ENCODE measurements around the gene DGKI.

DGKI gene

GRCh38 chr7:137489880-137490279 lies 356.9 kb downstream of the DGKI start:
- Histone ChIP-seq H3K27ac (ENCODE audit: low read length) (no peak overlapping the region), H3K36me3 (ENCODE audit: control insufficient read depth, low read depth, low read length) (no peaks in the 10 kb centered on the region), H3K9me3 (ENCODE audit: control insufficient read depth, low read depth, low read length) (no peaks in the 10 kb centered on the region), H3K9ac (ENCODE audit: low read length) (no peak overlapping the region), H3K4me3 (ENCODE audit: low read length) (no peak overlapping the region), H3K27me3 (ENCODE audit: control insufficient read depth, insufficient read depth, low read length) (no peaks in the 10 kb centered on the region), H3K4me1 (ENCODE audit: control insufficient read depth, low read depth, low read length) (no peaks in the 10 kb centered on the region)

- Histone ChIP-seq H3K4me1 (ENCODE audit: control insufficient read depth, low read depth, low read length) (no peaks in the 10 kb centered on the region), H3K9me3 (ENCODE audit: control insufficient read depth, low read depth, low read length) (no peaks in the 10 kb centered on the region), H3K27me3 (ENCODE audit: control insufficient read depth, insufficient read depth, low read length) (no peaks in the 10 kb centered on the region), H3K9ac (ENCODE audit: low read length) (no peak overlapping the region), H3K27ac (ENCODE audit: low read length) (no peak overlapping the region), H3K36me3 (ENCODE audit: control insufficient read depth, low read depth, low read length) (no peaks in the 10 kb centered on the region), H3K4me3 (ENCODE audit: low read length) (no peak overlapping the region)
These were observed 358.7 kb downstream of the DGKI start for GRCh38 chr7:137488038-137488437.

GRCh38 chr7:137485818-137486217 lies 361.0 kb downstream of the DGKI start:
- Histone ChIP-seq H3K4me1 (ENCODE audit: control insufficient read depth, low read depth, low read length) (no peaks in the 10 kb centered on the region), H3K9me3 (ENCODE audit: control insufficient read depth, low read depth, low read length) (no peaks in the 10 kb centered on the region), H3K27me3 (ENCODE audit: control insufficient read depth, insufficient read depth, low read length) (no peaks in the 10 kb centered on the region), H3K4me3 (ENCODE audit: low read length) (no peak overlapping the region), H3K27ac (ENCODE audit: low read length) (no peak overlapping the region), H3K9ac (ENCODE audit: low read length) (no peak overlapping the region), H3K36me3 (ENCODE audit: control insufficient read depth, low read depth, low read length) (no peaks in the 10 kb centered on the region)

- no peaks in the 10 kb centered on the region for H3K9me3 ChIP-seq (ENCODE audit: control insufficient read depth, low read depth, low read length)
- no peak overlapping the region for H3K4me3 ChIP-seq (ENCODE audit: low read length)
- H3K4me1 ChIP-seq (ENCODE audit: control insufficient read depth, low read depth, low read length), result no peaks in the 10 kb centered on the region
- H3K36me3 ChIP-seq (ENCODE audit: control insufficient read depth, low read depth, low read length), result no peaks in the 10 kb centered on the region
- H3K27ac ChIP-seq (ENCODE audit: low read length), result no peak overlapping the region
- no peak overlapping the region for H3K9ac ChIP-seq (ENCODE audit: low read length)
- H3K27me3 ChIP-seq (ENCODE audit: control insufficient read depth, insufficient read depth, low read length), result no peaks in the 10 kb centered on the region
These were observed 362.4 kb downstream of the DGKI start for GRCh38 chr7:137484326-137484725.

GRCh38 chr7:137482466-137482865 lies 364.3 kb downstream of the DGKI start:
- Histone ChIP-seq H3K36me3 (ENCODE audit: control insufficient read depth, low read depth, low read length) (no peaks in the 10 kb centered on the region), H3K9me3 (ENCODE audit: control insufficient read depth, low read depth, low read length) (no peaks in the 10 kb centered on the region), H3K4me3 (ENCODE audit: low read length) (no peak overlapping the region), H3K27me3 (ENCODE audit: control insufficient read depth, insufficient read depth, low read length) (no peaks in the 10 kb centered on the region), H3K27ac (ENCODE audit: low read length) (no peak overlapping the region), H3K9ac (ENCODE audit: low read length) (no peak overlapping the region), H3K4me1 (ENCODE audit: control insufficient read depth, low read depth, low read length) (no peaks in the 10 kb centered on the region)

- Histone ChIP-seq H3K27ac (ENCODE audit: low read length) (no peak overlapping the region), H3K9ac (ENCODE audit: low read length) (no peak overlapping the region), H3K9me3 (ENCODE audit: control insufficient read depth, low read depth, low read length) (no peaks in the 10 kb centered on the region), H3K4me3 (ENCODE audit: low read length) (no peak overlapping the region), H3K4me1 (ENCODE audit: control insufficient read depth, low read depth, low read length) (no peaks in the 10 kb centered on the region), H3K36me3 (ENCODE audit: control insufficient read depth, low read depth, low read length) (no peaks in the 10 kb centered on the region), H3K27me3 (ENCODE audit: control insufficient read depth, insufficient read depth, low read length) (no peaks in the 10 kb centered on the region)
These were observed 365.9 kb downstream of the DGKI start for GRCh38 chr7:137480824-137481365.

GRCh38 chr7:137480401-137480800 lies 366.4 kb downstream of the DGKI start:
- Histone ChIP-seq H3K27ac (ENCODE audit: low read length) (no peak overlapping the region), H3K36me3 (ENCODE audit: control insufficient read depth, low read depth, low read length) (no peaks in the 10 kb centered on the region), H3K4me1 (ENCODE audit: control insufficient read depth, low read depth, low read length) (no peaks in the 10 kb centered on the region), H3K9ac (ENCODE audit: low read length) (no peak overlapping the region), H3K27me3 (ENCODE audit: control insufficient read depth, insufficient read depth, low read length) (no peaks in the 10 kb centered on the region), H3K9me3 (ENCODE audit: control insufficient read depth, low read depth, low read length) (no peaks in the 10 kb centered on the region), H3K4me3 (ENCODE audit: low read length) (no peak overlapping the region)

- Histone ChIP-seq H3K27ac (ENCODE audit: low read length) (no peak overlapping the region), H3K36me3 (ENCODE audit: control insufficient read depth, low read depth, low read length) (no peaks in the 10 kb centered on the region), H3K9ac (ENCODE audit: low read length) (no peak overlapping the region), H3K4me1 (ENCODE audit: control insufficient read depth, low read depth, low read length) (no peaks in the 10 kb centered on the region), H3K9me3 (ENCODE audit: control insufficient read depth, low read depth, low read length) (no peaks in the 10 kb centered on the region), H3K4me3 (ENCODE audit: low read length) (no peak overlapping the region), H3K27me3 (ENCODE audit: control insufficient read depth, insufficient read depth, low read length) (no peaks in the 10 kb centered on the region)
These were observed 369.8 kb downstream of the DGKI start for GRCh38 chr7:137476937-137477336.

GRCh38 chr7:137475966-137476365 lies 370.8 kb downstream of the DGKI start:
- Histone ChIP-seq H3K9ac (ENCODE audit: low read length) (no peak overlapping the region), H3K36me3 (ENCODE audit: control insufficient read depth, low read depth, low read length) (no peaks in the 10 kb centered on the region), H3K27ac (ENCODE audit: low read length) (no peak overlapping the region), H3K4me3 (ENCODE audit: low read length) (no peak overlapping the region), H3K9me3 (ENCODE audit: control insufficient read depth, low read depth, low read length) (no peaks in the 10 kb centered on the region), H3K4me1 (ENCODE audit: control insufficient read depth, low read depth, low read length) (no peaks in the 10 kb centered on the region), H3K27me3 (ENCODE audit: control insufficient read depth, insufficient read depth, low read length) (no peaks in the 10 kb centered on the region)

GRCh38 chr7:137474540-137475026 lies 372.2 kb downstream of the DGKI start:
- Histone ChIP-seq H3K9me3 (ENCODE audit: control insufficient read depth, low read depth, low read length) (no peaks in the 10 kb centered on the region), H3K27ac (ENCODE audit: low read length) (no peak overlapping the region), H3K9ac (ENCODE audit: low read length) (no peak overlapping the region), H3K4me3 (ENCODE audit: low read length) (no peak overlapping the region), H3K36me3 (ENCODE audit: control insufficient read depth, low read depth, low read length) (no peaks in the 10 kb centered on the region), H3K27me3 (ENCODE audit: control insufficient read depth, insufficient read depth, low read length) (no peaks in the 10 kb centered on the region), H3K4me1 (ENCODE audit: control insufficient read depth, low read depth, low read length) (no peaks in the 10 kb centered on the region)

- H3K36me3 ChIP-seq (ENCODE audit: control insufficient read depth, low read depth, low read length), result no peaks in the 10 kb centered on the region
- no peaks in the 10 kb centered on the region for H3K27me3 ChIP-seq (ENCODE audit: control insufficient read depth, insufficient read depth, low read length)
- H3K4me3 ChIP-seq (ENCODE audit: low read length), result no peak overlapping the region
- H3K9ac ChIP-seq (ENCODE audit: low read length), result no peak overlapping the region
- H3K27ac ChIP-seq (ENCODE audit: low read length), result no peak overlapping the region
- H3K4me1 ChIP-seq (ENCODE audit: control insufficient read depth, low read depth, low read length), result no peaks in the 10 kb centered on the region
- H3K9me3 ChIP-seq (ENCODE audit: control insufficient read depth, low read depth, low read length), result no peaks in the 10 kb centered on the region
These were observed 375.6 kb downstream of the DGKI start for GRCh38 chr7:137471128-137471527.

- no peaks in the 10 kb centered on the region for H3K4me1 ChIP-seq (ENCODE audit: control insufficient read depth, low read depth, low read length)
- no peaks in the 10 kb centered on the region for H3K9me3 ChIP-seq (ENCODE audit: control insufficient read depth, low read depth, low read length)
- no peak overlapping the region for H3K27ac ChIP-seq (ENCODE audit: low read length)
- no peak overlapping the region for H3K4me3 ChIP-seq (ENCODE audit: low read length)
- no peaks in the 10 kb centered on the region for H3K27me3 ChIP-seq (ENCODE audit: control insufficient read depth, insufficient read depth, low read length)
- H3K36me3 ChIP-seq (ENCODE audit: control insufficient read depth, low read depth, low read length), result no peaks in the 10 kb centered on the region
- H3K9ac ChIP-seq (ENCODE audit: low read length), result no peak overlapping the region
These were observed 376.9 kb downstream of the DGKI start for GRCh38 chr7:137469858-137470257.

All from iPS-18a (cell line).